T-cell (primary cell): ENCODE results near the gene AP3D1. TPM values are rescaled to one million over a fixed set of nuclear protein-coding genes. Genes with fewer than 3 reads are reported as not detected.

Source experiments
- ATAC-seq, 4 experiments: fragments of 200-7000 bp in 3 of 4; fragments of 150-1000 bp in 1 of 4; cut with Tn5 transposase; replicated peaks in 1 of 4; 1 replicate in 3 of 4; 2 replicates in 1 of 4; pipeline ENCODE4 v1.10.0; 2021; ENCODE audit warnings: moderate library complexity in 3 of 4, mild to moderate bottlenecking in 2 of 4, moderate number of reproducible peaks in 1 of 4
- CTCF ChIA-PET, 2 donors: fragments of 300-600 bp; sonication (Branson Sonifier 250); formaldehyde crosslinking; loops; one replicate each; lab custom pipeline; 2022; ENCODE audit warnings: antibody characterized with exemption in 2 of 2; lab: Charles Lee
- POLR2A ChIA-PET, 2 donors: fragments of 300-600 bp; sonication (Branson Sonifier 250); formaldehyde crosslinking; loops; one replicate each; lab custom pipeline; 2022; ENCODE audit warnings: antibody characterized with exemption in 2 of 2; lab: Charles Lee
- DNase-seq, 35 experiments: peaks; one replicate each; pipeline versions ENCODE4 v3.0.0 to v3.0.0-alpha.2; 2013 to 2023
- H3K27ac ChIP-seq: one replicate; pipeline ENCODE4 v1.5.1; 2013; ENCODE audit warnings: low read length
- H3K27me3 ChIP-seq, 2 experiments: replicated peaks in 1 of 2; 1 replicate in 1 of 2; 2 replicates in 1 of 2; pipeline versions ENCODE4 v1.6.1 to v1.7.0; 2013; ENCODE audit warnings: low read length in 1 of 2, mixed read lengths in 1 of 2; ENCODE audit not compliant: control insufficient read depth in 2 of 2, insufficient read depth in 2 of 2; ENCODE audit errors: extremely low read depth in 1 of 2
- H3K36me3 ChIP-seq, 2 donors: 1 replicate in 1 of 2; 2 replicates in 1 of 2; pipeline versions ENCODE4 v1.6.1 to v1.7.0; 2013; ENCODE audit warnings: low read length in 1 of 2; ENCODE audit not compliant: control insufficient read depth in 2 of 2, insufficient read depth in 1 of 2; ENCODE audit errors: extremely low read depth in 1 of 2
- H3K4me1 ChIP-seq, 2 experiments: 1 replicate in 1 of 2; 2 replicates in 1 of 2; pipeline versions ENCODE4 v1.6.1 to v1.7.0; 2013; ENCODE audit warnings: low read length in 2 of 2, mixed read lengths in 1 of 2; ENCODE audit not compliant: insufficient read depth in 2 of 2, control insufficient read depth in 1 of 2; ENCODE audit errors: extremely low read depth in 1 of 2
- H3K4me3 ChIP-seq, 2 donors: 1 replicate in 1 of 2; 2 replicates in 1 of 2; pipeline versions ENCODE4 v1.5.1 to v1.7.0; 2013; ENCODE audit warnings: mild to moderate bottlenecking in 2 of 2, low read length in 1 of 2, moderate library complexity in 1 of 2; ENCODE audit not compliant: control insufficient read depth in 1 of 2; ENCODE audit errors: extremely low read depth in 1 of 2
- H3K9me3 ChIP-seq: 2 replicates; pipeline ENCODE4 v1.7.0; 2013
- H3K27ac Mint-ChIP-seq, 2 donors: one replicate each; pipeline ENCODE4 v1.8.0; 2020 to 2021; ENCODE audit warnings: mild to moderate bottlenecking in 2 of 2, mixed read lengths in 2 of 2
- H3K27me3 Mint-ChIP-seq, 2 donors: one replicate each; pipeline ENCODE4 v1.8.0; 2021 to 2022; ENCODE audit warnings: mixed read lengths in 2 of 2
- H3K36me3 Mint-ChIP-seq: one replicate; pipeline ENCODE4 v1.8.0; 2021; ENCODE audit warnings: mixed read lengths
- H3K4me1 Mint-ChIP-seq, 3 donors: one replicate each; pipeline ENCODE4 v1.8.0; 2020 to 2022; ENCODE audit warnings: mixed read lengths in 3 of 3, mild to moderate bottlenecking in 1 of 3
- H3K4me3 Mint-ChIP-seq, 3 donors: one replicate each; pipeline ENCODE4 v1.8.0; 2020 to 2022; ENCODE audit warnings: mild to moderate bottlenecking in 3 of 3, mixed read lengths in 3 of 3, moderate library complexity in 3 of 3
- H3K9me3 Mint-ChIP-seq, 3 donors: one replicate each; pipeline ENCODE4 v1.8.0; 2020 to 2022; ENCODE audit warnings: mixed read lengths in 3 of 3
- WGBS: methylation state at CpG from one replicate; pipeline ENCODE4 v1.1.5; 2013; ENCODE audit warnings: missing lambda C conversion rate; ENCODE audit not compliant: insufficient coverage; 5-methylcytosine and 5-hydroxymethylcytosine counted together
- total RNA-seq, 35 experiments: library from RNA in 6 of 35; stranded (reverse) in 6 of 35; fragments of 120-200 nt in 1 of 35; gene quantifications; one replicate each; pipeline versions ENCODE4 v1.2.1 to v1.2.4 and lab custom pipeline; 2013 to 2026

AP3D1 gene
- total RNA-seq, 5 donors from 2014 or later (not counting 1 experiment from before 2014, with no cell fraction given), result 78.6 to 91.5 (median 86.7) TPM

- WGBS, result 81% methylated on average over 8 of the region's 8 CpGs
- Histone ChIP-seq H3K27ac (no peak overlapping the region), H3K4me3 (no peak overlapping the region), H3K36me3 (no peaks in the 10 kb centered on the region), H3K4me1 (peaks cover 46 to 82% of the 10 kb centered on the region in 2 experiments), H3K9me3 (no peaks in the 10 kb centered on the region), H3K27me3 (no peaks in the 10 kb centered on the region)
- Mint-ChIP-seq H3K4me3 (peak overlapping the region in 2 of 3 donors; percentile 17 to 50), H3K27ac (peak overlapping the region; percentile 94), H3K36me3 (no peaks in the 10 kb centered on the region), H3K9me3 (no peaks in the 10 kb centered on the region), H3K4me1 (peaks cover 50 to 65% (median 60%) of the 10 kb centered on the region in 3 donors), H3K27me3 (no peaks in the 10 kb centered on the region)
- ATAC-seq (no peak), DNase-seq (no peak)
- ChIA-PET POLR2A (no interaction called here), CTCF (interaction anchor here in 1 of 2 donors (0.7 kb wide), 1 partner anchor 21 kb away, joined by 3 read pairs; no protein-coding TSS in a partner anchor)
Measured at GRCh38 chr19:2054763-2055162, 96.6 kb downstream of the AP3D1 start.

DNA sequence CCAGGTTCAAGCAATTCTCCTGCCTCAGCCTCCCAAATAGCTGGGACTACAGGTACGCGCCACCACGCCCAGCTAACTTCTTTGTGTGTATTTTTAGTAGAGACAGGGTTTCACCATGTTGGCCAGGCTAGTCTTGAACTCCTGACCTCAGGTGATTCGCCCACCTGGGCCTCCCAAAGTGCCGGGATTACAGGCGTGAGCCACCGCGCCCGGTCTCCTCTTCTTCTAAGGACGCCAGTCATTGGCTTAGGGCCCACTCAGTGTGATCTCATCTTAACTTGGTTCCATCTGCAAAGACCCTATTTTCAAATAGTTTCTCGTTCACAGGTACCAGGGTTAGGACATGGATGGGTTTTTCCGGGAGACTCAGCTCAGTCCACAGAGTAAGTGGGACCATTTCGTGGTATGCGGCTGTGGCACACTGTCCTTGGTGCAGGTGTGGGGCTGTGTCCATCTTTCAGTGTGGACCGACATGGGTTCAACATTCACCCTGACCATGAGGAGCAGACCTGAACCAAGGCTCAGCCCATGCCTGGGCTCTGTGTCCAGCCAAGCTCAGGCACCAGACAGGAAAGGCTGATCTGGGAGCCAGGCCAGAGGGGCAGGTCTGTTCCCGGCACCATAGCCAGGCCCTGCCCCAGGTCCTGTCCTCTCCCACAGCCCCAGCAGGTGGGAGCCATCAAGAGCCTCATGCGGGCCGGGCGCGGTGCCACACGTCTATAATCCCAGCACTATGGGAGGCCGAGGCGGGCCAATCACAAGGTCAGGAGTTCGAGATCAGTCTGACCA, 97.6 kb downstream of the AP3D1 start:
- Histone ChIP-seq H3K36me3 (peaks cover 0 to 7% of the 10 kb centered on the region in 2 donors), H3K4me1 (peaks cover 48 to 82% of the 10 kb centered on the region in 2 experiments), H3K27me3 (no peaks in the 10 kb centered on the region), H3K27ac (no peak overlapping the region), H3K4me3 (no peak overlapping the region), H3K9me3 (no peaks in the 10 kb centered on the region)
- Mint-ChIP-seq H3K36me3 (no peaks in the 10 kb centered on the region), H3K27me3 (no peaks in the 10 kb centered on the region), H3K27ac (peak overlapping the region; percentile 92 to 95), H3K4me1 (peaks cover 52 to 69% (median 62%) of the 10 kb centered on the region in 3 donors), H3K9me3 (no peaks in the 10 kb centered on the region), H3K4me3 (no peak overlapping the region)
- 90% methylated on average over 18 of the region's 24 CpGs for WGBS
- ChIA-PET POLR2A (no interaction called here), CTCF (interaction anchor here in 1 of 2 donors (0.7 to 0.9 kb wide), 2 partner anchors 20 to 41 kb away, joined by 3 to 7 read pairs; no protein-coding TSS in a partner anchor)
- DNase-seq, result no peak
- no peak for ATAC-seq

DNA sequence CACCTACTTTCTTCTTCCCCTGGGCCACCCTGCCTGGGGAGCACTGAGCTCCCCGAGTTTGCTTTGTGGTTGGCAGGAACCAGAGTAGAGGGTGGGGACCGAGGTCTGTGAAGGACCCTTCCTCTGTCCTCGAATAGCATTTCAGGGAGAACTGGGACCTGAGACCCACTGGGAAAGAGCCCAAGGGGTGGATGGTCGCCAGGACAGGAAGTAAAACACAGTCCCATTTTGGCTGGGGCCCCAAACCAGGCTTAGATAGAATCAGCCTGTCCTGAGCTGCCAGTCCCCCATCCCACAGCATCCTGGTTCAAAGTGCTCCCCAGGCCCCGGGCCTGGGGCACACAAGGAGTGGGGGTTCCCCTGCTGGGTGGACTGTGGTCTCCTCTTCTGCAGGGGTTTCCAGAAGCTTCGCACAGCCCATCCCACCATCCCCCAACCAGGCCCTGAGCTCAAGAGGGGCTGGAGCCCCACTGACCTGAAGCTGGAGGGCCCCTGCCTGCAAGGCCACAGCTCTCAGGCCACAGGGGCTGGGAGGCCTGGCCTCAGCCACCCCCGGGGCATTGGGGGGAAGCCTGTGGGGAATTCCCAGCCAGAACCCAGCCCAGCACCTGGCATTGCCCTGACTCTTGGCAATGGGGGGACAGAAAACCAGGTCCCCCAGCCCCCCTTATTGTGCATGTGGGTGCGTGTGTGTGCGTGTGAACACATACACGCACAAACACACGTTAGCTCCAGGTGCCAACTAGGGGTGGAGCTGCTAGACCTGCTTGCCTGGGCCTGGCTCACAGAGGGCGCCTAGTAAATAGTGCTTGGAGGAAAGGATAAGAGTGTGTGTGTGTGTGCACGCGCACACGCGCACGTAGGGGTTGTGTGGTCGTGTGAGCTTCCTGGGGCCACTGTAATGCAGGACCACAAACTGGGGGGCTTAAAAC, 99.3 kb downstream of the AP3D1 start:
- no peaks in the 10 kb centered on the region for H3K27me3 ChIP-seq
- H3K36me3 ChIP-seq, result peaks cover 0 to 24% of the 10 kb centered on the region in 2 donors
- Mint-ChIP-seq H3K27me3 (no peaks in the 10 kb centered on the region), H3K9me3 (no peaks in the 10 kb centered on the region), H3K36me3 (no peaks in the 10 kb centered on the region), H3K4me1 (peaks cover 54 to 67% (median 63%) of the 10 kb centered on the region in 3 donors), H3K27ac (peak overlapping the region; percentile 92 to 95), H3K4me3 (peak overlapping the region; percentile 68 to 79 (median 75))
- peak in 33 of 35 experiments; percentile 33 to 84 (median 57) for DNase-seq
- peaks cover 44 to 82% of the 10 kb centered on the region in 2 experiments for H3K4me1 ChIP-seq
- ChIA-PET CTCF (interaction anchor here (0.6 to 1.7 kb wide), 4 partner anchors 10 to 45 kb away, joined by 3 to 8 read pairs (median 4); no protein-coding TSS in a partner anchor), POLR2A (interaction anchor here (0.6 kb wide), 3 partner anchors 10 to 33 kb away, joined by 3 to 4 read pairs (median 4); no protein-coding TSS in a partner anchor)
- H3K9me3 ChIP-seq, result no peaks in the 10 kb centered on the region
- WGBS, result 18% methylated on average over 12 of the region's 18 CpGs
- peak overlapping the region; percentile 30 to 49 for H3K4me3 ChIP-seq
- peak in 3 of 4 experiments; percentile 0 to 33 (median 5) for ATAC-seq
- H3K27ac ChIP-seq, result peak overlapping the region; percentile 96

- Histone ChIP-seq H3K27ac (peak within 1 kb of the TSS; percentile 96), H3K9me3 (no peaks in the 10 kb centered on the region), H3K4me1 (peaks cover 45 to 83% of the 10 kb centered on the region in 2 experiments), H3K36me3 (peaks cover under 1 to 32% of the 10 kb centered on the region in 2 donors), H3K4me3 (peak within 1 kb of the TSS; percentile 96 to 99), H3K27me3 (no peaks in the 10 kb centered on the region)
- H3K4me1 Mint-ChIP-seq, result peaks cover 51 to 66% (median 58%) of the 10 kb centered on the region in 3 donors
- under 1% methylated on average over 90 of the region's 93 CpGs for WGBS
- DNase-seq (peak; percentile 71 to 97 (median 91)), ATAC-seq (peak; percentile 73 to 89 (median 86))
- no peaks in the 10 kb centered on the region for H3K27me3 Mint-ChIP-seq
- ChIA-PET CTCF (interaction anchor here in 1 of 2 donors (1.0 to 1.7 kb wide), 2 partner anchors 9 to 11 kb away, joined by 3 to 8 read pairs; no protein-coding TSS in a partner anchor), POLR2A (interaction anchor here in 1 of 2 donors (0.6 kb wide), 1 partner anchor 9 kb away, joined by 4 read pairs; no protein-coding TSS in a partner anchor)
- no peaks in the 10 kb centered on the region for H3K9me3 Mint-ChIP-seq
- H3K36me3 Mint-ChIP-seq, result no peaks in the 10 kb centered on the region
- peak within 1 kb of the TSS; percentile 92 to 95 for H3K27ac Mint-ChIP-seq
- peak within 1 kb of the TSS; percentile 78 to 87 (median 81) for H3K4me3 Mint-ChIP-seq
Measured at GRCh38 chr19:2050991-2051772, 100.2 kb downstream of the AP3D1 start, which contains the start of gene MKNK2. MKNK2 (minus strand) TSS chr19:2051244; CDS start chr19:2050851, 393 bp downstream.
